ENCODE measurements around the gene FHAD1. TPM values are rescaled to one million over a fixed set of nuclear protein-coding genes. Genes with fewer than 3 reads are reported as not detected.

The FHAD1 gene
- total RNA-seq, 2 donors from 2014 or later = 4.4 TPM; not detected in 1

DNA sequence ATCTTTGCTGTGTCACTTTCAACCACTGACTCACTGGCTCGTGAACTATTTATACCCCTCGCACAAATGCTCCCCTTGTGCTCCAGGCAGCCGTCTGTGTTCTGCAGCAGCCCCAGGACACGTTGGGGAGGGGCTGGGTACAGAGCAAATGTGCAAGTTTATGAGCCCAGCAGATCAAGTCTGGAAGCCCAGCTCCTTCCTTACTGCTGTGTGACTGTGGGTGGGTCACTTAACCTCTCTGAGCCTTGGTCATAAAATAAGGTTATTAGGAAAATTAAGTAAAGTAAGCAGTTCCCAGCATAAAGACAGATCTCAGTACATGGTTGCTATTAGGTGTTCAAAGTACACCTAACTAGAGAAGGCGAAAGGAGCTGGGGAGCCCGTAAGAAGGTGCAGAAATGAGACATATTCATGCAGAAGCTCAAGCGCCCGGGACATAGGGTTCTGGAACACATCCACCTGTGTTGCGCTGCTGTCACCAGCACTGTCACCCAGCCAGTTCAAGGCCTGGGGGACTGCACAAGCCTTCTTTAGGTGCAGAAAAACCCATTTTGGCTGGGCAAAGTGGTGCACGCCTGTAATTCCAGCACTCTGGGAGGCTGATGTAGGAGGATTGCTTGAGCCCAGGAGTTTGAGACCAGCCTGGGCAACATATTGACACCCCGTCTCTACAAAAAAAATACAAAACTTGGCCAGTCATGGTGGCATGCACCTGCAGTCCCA, 176.5 kb downstream of the FHAD1 start:
- Histone ChIP-seq H3K36me3 (peaks cover 7% of the 10 kb centered on the region), H3K4me3 (no peak overlapping the region), H3K27ac (no peak overlapping the region), H3K9me3 (no peaks in the 10 kb centered on the region), H3K27me3 (replicated peaks; ENCODE audit: insufficient read depth) (no peaks in the 10 kb centered on the region), H3K4me1 (ENCODE audit: control insufficient read depth in 1 of 2, low read depth in 2 of 2) (no peaks in the 10 kb centered on the region)
- DNase-seq (ENCODE audit: low spot score) (no peak), ATAC-seq (ENCODE audit: insufficient number of reproducible peaks, low FRiP score, low read depth) (no peak)
- TF ChIP-seq, protein P1, sequence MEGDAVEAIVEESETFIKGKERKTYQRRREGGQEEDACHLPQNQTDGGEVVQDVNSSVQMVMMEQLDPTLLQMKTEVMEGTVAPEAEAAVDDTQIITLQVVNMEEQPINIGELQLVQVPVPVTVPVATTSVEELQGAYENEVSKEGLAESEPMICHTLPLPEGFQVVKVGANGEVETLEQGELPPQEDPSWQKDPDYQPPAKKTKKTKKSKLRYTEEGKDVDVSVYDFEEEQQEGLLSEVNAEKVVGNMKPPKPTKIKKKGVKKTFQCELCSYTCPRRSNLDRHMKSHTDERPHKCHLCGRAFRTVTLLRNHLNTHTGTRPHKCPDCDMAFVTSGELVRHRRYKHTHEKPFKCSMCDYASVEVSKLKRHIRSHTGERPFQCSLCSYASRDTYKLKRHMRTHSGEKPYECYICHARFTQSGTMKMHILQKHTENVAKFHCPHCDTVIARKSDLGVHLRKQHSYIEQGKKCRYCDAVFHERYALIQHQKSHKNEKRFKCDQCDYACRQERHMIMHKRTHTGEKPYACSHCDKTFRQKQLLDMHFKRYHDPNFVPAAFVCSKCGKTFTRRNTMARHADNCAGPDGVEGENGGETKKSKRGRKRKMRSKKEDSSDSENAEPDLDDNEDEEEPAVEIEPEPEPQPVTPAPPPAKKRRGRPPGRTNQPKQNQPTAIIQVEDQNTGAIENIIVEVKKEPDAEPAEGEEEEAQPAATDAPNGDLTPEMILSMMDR (IDR thresholded peaks at IDR 0.05) = no peak

DNA sequence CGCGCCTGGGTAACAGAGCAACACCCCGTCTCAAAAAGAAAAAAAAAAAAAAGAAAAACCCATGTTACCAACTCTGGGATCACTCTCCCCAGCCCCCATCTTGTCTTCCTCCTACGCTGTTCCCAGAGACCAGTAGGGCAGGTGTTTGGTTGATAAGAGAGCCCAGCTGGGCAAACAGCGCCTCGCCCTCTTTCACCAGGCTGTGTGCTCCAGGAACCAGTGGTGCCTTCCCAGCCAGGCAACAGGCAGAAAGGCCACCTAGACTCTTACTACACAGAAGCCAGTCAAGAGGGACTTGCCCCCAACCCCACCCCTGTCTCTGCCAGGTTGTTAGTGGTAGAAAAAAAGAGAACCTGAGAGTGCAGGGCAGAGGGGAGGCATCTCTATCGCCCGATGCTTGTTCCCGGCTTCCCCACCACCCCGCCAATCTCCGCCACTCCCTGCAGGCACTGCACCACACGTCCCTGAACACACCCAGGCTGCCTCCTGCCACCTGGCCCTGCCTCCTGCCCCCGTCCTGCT, 177.2 kb downstream of the FHAD1 start:
- no peaks in the 10 kb centered on the region for H3K9me3 ChIP-seq
- no peak for ATAC-seq (ENCODE audit: insufficient number of reproducible peaks, low FRiP score, low read depth)
- no peaks in the 10 kb centered on the region for H3K27me3 ChIP-seq (replicated peaks; ENCODE audit: insufficient read depth)
- H3K4me3 ChIP-seq = no peak overlapping the region
- H3K36me3 ChIP-seq = peaks cover 10% of the 10 kb centered on the region
- no peak for DNase-seq (ENCODE audit: low spot score)
- TF ChIP-seq, protein P1 (IDR thresholded peaks at IDR 0.05) = no peak
- no peaks in the 10 kb centered on the region for H3K4me1 ChIP-seq (ENCODE audit: control insufficient read depth in 1 of 2, low read depth in 2 of 2)
- no peak overlapping the region for H3K27ac ChIP-seq

DNA sequence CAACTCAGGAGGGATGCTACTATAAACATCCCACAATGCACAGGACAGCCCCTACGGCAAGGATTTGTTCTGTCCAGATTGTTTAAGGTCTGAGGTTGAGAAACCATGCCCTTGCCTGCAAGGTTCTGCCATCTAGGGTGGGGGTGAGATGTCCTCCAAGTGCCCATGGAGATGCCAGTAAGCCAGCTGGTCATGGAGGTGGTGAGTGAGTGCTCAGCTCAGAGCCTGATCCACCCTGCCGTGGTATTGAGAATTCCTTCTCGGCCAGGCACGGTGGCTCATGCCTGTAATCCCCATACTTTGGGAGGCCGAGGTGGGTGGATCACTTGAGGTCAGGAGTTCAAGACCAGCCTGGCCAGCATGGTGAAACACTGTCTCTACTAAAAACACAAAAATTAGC, 178.0 kb downstream of the FHAD1 start:
- no peak for ATAC-seq (ENCODE audit: insufficient number of reproducible peaks, low FRiP score, low read depth)

DNA sequence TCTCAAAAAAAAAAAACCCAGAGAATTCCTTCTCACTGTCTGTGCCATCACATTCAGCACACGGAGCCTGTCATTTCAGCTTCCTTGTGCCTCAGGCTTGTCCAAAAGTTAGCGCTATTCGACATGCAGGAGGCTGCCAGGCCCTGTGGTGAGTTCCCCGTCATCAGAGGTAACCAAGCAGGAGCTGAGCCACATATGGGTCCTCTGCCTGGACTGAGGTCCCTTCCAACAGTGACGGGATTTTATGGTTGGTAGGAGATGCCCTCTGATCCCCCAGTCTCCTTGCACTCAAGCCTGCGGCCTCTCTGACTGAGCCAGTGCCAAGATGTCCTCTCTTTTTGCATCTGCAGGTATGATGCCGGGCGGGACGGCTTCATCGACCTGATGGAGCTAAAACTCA, 178.5 kb downstream of the FHAD1 start:
- H3K4me1 ChIP-seq (ENCODE audit: control insufficient read depth in 1 of 2, low read depth in 2 of 2) = no peaks in the 10 kb centered on the region
- TF ChIP-seq, protein P1 (IDR thresholded peaks at IDR 0.05) = no peak
- H3K27me3 ChIP-seq (replicated peaks; ENCODE audit: insufficient read depth) = no peaks in the 10 kb centered on the region
- H3K27ac ChIP-seq = no peak overlapping the region
- DNase-seq (ENCODE audit: low spot score) (no peak), ATAC-seq (ENCODE audit: insufficient number of reproducible peaks, low FRiP score, low read depth) (no peak)
- no peaks in the 10 kb centered on the region for H3K9me3 ChIP-seq
- H3K4me3 ChIP-seq = no peak overlapping the region
- H3K36me3 ChIP-seq = peaks cover 11% of the 10 kb centered on the region

More for the DNA sequence above, 178.0 kb downstream of the FHAD1 start:
- Histone ChIP-seq H3K27ac (no peak overlapping the region), H3K4me3 (no peak overlapping the region), H3K27me3 (replicated peaks; ENCODE audit: insufficient read depth) (no peaks in the 10 kb centered on the region), H3K4me1 (ENCODE audit: control insufficient read depth in 1 of 2, low read depth in 2 of 2) (no peaks in the 10 kb centered on the region), H3K36me3 (peaks cover 11% of the 10 kb centered on the region), H3K9me3 (no peaks in the 10 kb centered on the region)
- DNase-seq (ENCODE audit: low spot score) = no peak
- TF ChIP-seq, protein P1 (IDR thresholded peaks at IDR 0.05) = no peak

DNA sequence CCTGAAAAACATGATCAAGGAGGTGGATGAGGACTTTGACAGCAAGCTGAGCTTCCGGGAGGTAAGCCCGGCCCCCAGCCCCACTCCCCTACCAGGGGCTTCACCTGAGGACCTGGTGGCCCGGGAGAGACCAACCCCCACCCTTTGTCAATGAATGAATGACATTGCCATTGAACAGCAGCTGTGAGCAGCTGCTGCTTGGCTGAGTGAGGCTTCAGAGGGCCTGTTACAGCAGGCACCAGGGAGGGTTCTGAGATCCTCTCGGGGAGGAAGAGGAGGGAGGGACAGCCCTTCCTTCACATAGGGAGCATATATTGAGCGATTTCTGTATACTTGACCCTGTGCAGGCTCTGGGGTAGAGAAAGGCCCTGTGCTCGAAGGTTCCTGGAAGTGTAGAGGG, 178.9 kb downstream of the FHAD1 start:
- TF ChIP-seq, protein P1 (IDR thresholded peaks at IDR 0.05) = no peak
- Histone ChIP-seq H3K36me3 (peaks cover 11% of the 10 kb centered on the region), H3K9me3 (no peaks in the 10 kb centered on the region), H3K4me1 (ENCODE audit: control insufficient read depth in 1 of 2, low read depth in 2 of 2) (no peaks in the 10 kb centered on the region), H3K4me3 (no peak overlapping the region), H3K27ac (no peak overlapping the region), H3K27me3 (replicated peaks; ENCODE audit: insufficient read depth) (no peaks in the 10 kb centered on the region)
- DNase-seq (ENCODE audit: low spot score) = no peak
- ATAC-seq (ENCODE audit: insufficient number of reproducible peaks, low FRiP score, low read depth) = no peak
